GM12873 (cell line): ENCODE results near the gene CLDN11.

ENCODE experiments used
- CTCF ChIP-seq: IDR thresholded peaks from 2 replicates; pipeline ENCODE4 v1.5.1; 2012; ENCODE audit warnings: low read depth, mild to moderate bottlenecking, moderate library complexity, low read length, control low read depth; ENCODE audit not compliant: insufficient read depth; ENCODE audit errors: missing control alignments

Gene CLDN11

GRCh38 chr3:170397685-170398084 is 21.0 kb upstream of the CLDN11 start:
- no peak for TF ChIP-seq CTCF

GRCh38 chr3:170405101-170405500 is 13.6 kb upstream of the CLDN11 start:
- TF ChIP-seq CTCF, result no peak

GRCh38 chr3:170410428-170411029 is 8.1 kb upstream of the CLDN11 start:
- TF ChIP-seq CTCF, result peak; percentile 51

GRCh38 chr3:170413291-170413690 is 5.4 kb upstream of the CLDN11 start:
- TF ChIP-seq CTCF, result no peak

GRCh38 chr3:170414202-170414663 is 4.4 kb upstream of the CLDN11 start:
- TF ChIP-seq CTCF, result peak; percentile 99

- no peak for TF ChIP-seq CTCF
Measured at GRCh38 chr3:170417090-170417489, 1.6 kb upstream of the CLDN11 start.

- TF ChIP-seq CTCF, result no peak
Measured at GRCh38 chr3:170419557-170420087, 954 bp downstream of the CLDN11 start.
